PFSK-1 (cell line): ENCODE measurements around the gene MPV17.

Experiments
- FOXP2 ChIP-seq: optimal IDR thresholded peaks from 2 replicates; pipeline ENCODE3; 2011; ENCODE audit warnings: borderline replicate concordance, control low read depth, inconsistent platforms; ENCODE audit not compliant: insufficient read depth; ENCODE audit errors: extremely low read length, extremely low read depth
- POLR2AphosphoS5 ChIP-seq: IDR thresholded peaks from 2 replicates; pipeline ENCODE4 v1.6.1; 2012; ENCODE audit warnings: low read depth, mild to moderate bottlenecking, control low read depth, low read length, moderate library complexity
- SIN3A ChIP-seq: IDR thresholded peaks from 2 replicates; pipeline ENCODE4 v1.6.1; 2012; ENCODE audit warnings: mild to moderate bottlenecking, low read length, moderate library complexity, borderline replicate concordance; ENCODE audit not compliant: insufficient read depth
- TAF1 ChIP-seq: IDR thresholded peaks from 2 replicates; pipeline ENCODE4 v1.6.1; 2012; ENCODE audit warnings: low read length, control low read depth, borderline replicate concordance; ENCODE audit not compliant: insufficient read depth
- TF ChIP-seq, protein P1 (sequence below), 2 experiments: IDR thresholded peaks; 2 replicates each; pipeline versions ENCODE4 v1.6.1 to v1.8.0; 2011 to 2012; ENCODE audit warnings: low read depth in 2 of 2, low read length in 2 of 2, control low read depth in 1 of 2, inconsistent platforms in 1 of 2, mild to moderate bottlenecking in 1 of 2, moderate library complexity in 1 of 2; ENCODE audit not compliant: insufficient read depth in 1 of 2

DNA sequence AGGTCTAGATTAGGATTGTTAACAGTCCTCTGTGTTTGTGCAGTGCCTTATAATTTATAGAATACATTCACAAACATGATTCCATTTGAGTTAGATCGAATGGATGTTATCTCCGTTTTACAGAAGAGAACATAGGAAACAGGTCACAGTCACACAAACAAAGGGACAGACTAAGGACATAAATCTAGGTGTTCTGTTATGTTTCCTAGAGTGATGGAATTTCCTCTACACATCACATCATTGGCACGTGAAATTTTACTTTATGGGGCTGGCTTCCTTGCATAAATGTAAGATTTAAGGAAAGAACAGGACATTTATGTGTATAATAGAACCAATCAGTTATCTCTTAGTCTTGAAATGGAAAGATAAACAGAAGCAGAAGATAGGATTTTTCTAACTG is 34.3 kb downstream of the MPV17 start:
- TF ChIP-seq POLR2AphosphoS5 (no peak), TAF1 (no peak), SIN3A (no peak), FOXP2 (no peak)
- TF ChIP-seq, protein P1, sequence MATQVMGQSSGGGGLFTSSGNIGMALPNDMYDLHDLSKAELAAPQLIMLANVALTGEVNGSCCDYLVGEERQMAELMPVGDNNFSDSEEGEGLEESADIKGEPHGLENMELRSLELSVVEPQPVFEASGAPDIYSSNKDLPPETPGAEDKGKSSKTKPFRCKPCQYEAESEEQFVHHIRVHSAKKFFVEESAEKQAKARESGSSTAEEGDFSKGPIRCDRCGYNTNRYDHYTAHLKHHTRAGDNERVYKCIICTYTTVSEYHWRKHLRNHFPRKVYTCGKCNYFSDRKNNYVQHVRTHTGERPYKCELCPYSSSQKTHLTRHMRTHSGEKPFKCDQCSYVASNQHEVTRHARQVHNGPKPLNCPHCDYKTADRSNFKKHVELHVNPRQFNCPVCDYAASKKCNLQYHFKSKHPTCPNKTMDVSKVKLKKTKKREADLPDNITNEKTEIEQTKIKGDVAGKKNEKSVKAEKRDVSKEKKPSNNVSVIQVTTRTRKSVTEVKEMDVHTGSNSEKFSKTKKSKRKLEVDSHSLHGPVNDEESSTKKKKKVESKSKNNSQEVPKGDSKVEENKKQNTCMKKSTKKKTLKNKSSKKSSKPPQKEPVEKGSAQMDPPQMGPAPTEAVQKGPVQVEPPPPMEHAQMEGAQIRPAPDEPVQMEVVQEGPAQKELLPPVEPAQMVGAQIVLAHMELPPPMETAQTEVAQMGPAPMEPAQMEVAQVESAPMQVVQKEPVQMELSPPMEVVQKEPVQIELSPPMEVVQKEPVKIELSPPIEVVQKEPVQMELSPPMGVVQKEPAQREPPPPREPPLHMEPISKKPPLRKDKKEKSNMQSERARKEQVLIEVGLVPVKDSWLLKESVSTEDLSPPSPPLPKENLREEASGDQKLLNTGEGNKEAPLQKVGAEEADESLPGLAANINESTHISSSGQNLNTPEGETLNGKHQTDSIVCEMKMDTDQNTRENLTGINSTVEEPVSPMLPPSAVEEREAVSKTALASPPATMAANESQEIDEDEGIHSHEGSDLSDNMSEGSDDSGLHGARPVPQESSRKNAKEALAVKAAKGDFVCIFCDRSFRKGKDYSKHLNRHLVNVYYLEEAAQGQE (IDR thresholded peaks at IDR 0.05; ENCODE audit: insufficient read depth in 1 of 2, low read depth in 2 of 2, low read length in 2 of 2) = no peak
